Osteoblast (primary cell): ENCODE data around the gene MAPK7. TPM values are rescaled to one million over a fixed set of nuclear protein-coding genes. Genes with fewer than 3 reads are reported as not detected.

Experiments
- DNase-seq: peaks from one replicate; pipeline ENCODE4 v3.0.0; 2011; ENCODE audit warnings: low spot score, mixed read lengths; ENCODE audit not compliant: insufficient read length; ENCODE audit errors: missing footprints
- H2AFZ ChIP-seq: 2 replicates; pipeline ENCODE4 v1.6.0; 2011; ENCODE audit warnings: mild to moderate bottlenecking, low read length
- H3K27ac ChIP-seq: 2 replicates; pipeline ENCODE4 v1.5.1; 2011; ENCODE audit warnings: mild to moderate bottlenecking, low read depth, low read length, moderate library complexity
- H3K27me3 ChIP-seq: 2 replicates; pipeline ENCODE4 v1.6.0; 2012; ENCODE audit warnings: mild to moderate bottlenecking, control low read depth, inconsistent platforms, low read length, moderate library complexity; ENCODE audit not compliant: insufficient read depth
- H3K36me3 ChIP-seq: 2 replicates; pipeline ENCODE4 v1.5.1; 2011; ENCODE audit warnings: mild to moderate bottlenecking, low read length, control low read depth, moderate library complexity; ENCODE audit not compliant: insufficient read depth
- H3K4me1 ChIP-seq: 2 replicates; pipeline ENCODE4 v1.5.1; 2011; ENCODE audit warnings: mild to moderate bottlenecking, low read length, control low read depth, moderate library complexity; ENCODE audit not compliant: insufficient read depth
- H3K4me2 ChIP-seq: 2 replicates; pipeline ENCODE4 v1.6.0; 2011; ENCODE audit warnings: mild to moderate bottlenecking, low read length; ENCODE audit not compliant: insufficient read depth
- H3K4me3 ChIP-seq: fragments of 200-600 bp; sonication (generic); 3 replicates; pipeline ENCODE4 v1.5.1; 2012; ENCODE audit warnings: mild to moderate bottlenecking, low read length, inconsistent platforms; ENCODE audit not compliant: insufficient read depth
- H3K79me2 ChIP-seq: 2 replicates; pipeline ENCODE4 v1.6.0; 2012; ENCODE audit warnings: mild to moderate bottlenecking, low read length, control low read depth, inconsistent platforms; ENCODE audit not compliant: insufficient read depth
- H3K9me3 ChIP-seq: 2 replicates; pipeline ENCODE4 v1.5.1; 2011; ENCODE audit warnings: low read depth, low read length, control low read depth
- H4K20me1 ChIP-seq: 2 replicates; pipeline ENCODE4 v1.6.0; 2012; ENCODE audit warnings: mild to moderate bottlenecking, low read length, control low read depth; ENCODE audit not compliant: insufficient read depth
- total RNA-seq: library from RNA; depleted of rRNA; stranded (reverse); fragments of >200 nt; gene quantifications from 2 replicates; pipeline ENCODE4 v1.2.3, GENCODE V29; 2012
- TF ChIP-seq, protein P1 (sequence below): IDR thresholded peaks from 2 replicates; pipeline ENCODE4 v1.5.1; 2011; ENCODE audit warnings: mild to moderate bottlenecking, low read depth, low read length, moderate library complexity; ENCODE audit errors: extremely low read depth

The MAPK7 gene
- total RNA-seq, 1 donor: 12.7 TPM

DNA sequence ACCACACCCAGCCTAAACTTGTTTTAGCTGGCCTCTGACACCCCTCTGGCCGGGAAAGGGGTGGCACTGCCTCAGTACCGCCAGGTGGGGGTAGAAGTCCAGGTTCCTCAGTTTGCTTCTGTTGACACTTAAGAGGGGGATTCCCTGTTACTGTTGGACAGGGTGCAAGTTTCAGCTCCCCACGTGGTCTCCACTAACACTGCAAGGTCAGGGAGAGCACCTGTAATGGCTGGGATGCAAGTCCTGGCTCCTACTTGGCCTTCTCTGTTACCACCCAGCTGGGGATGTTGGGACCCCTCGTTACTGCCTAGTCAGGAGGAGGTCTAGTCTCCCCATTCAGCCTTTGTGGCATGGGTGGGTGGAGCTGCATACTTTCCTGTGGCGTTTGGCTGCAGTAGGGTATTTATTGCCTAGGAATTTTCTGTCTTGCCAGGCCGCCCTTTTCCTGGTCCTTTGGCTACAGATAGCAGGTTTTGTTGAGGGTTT, 19.3 kb downstream of the MAPK7 start:
- H2AFZ ChIP-seq: no peak overlapping the region
- TF ChIP-seq, protein P1, sequence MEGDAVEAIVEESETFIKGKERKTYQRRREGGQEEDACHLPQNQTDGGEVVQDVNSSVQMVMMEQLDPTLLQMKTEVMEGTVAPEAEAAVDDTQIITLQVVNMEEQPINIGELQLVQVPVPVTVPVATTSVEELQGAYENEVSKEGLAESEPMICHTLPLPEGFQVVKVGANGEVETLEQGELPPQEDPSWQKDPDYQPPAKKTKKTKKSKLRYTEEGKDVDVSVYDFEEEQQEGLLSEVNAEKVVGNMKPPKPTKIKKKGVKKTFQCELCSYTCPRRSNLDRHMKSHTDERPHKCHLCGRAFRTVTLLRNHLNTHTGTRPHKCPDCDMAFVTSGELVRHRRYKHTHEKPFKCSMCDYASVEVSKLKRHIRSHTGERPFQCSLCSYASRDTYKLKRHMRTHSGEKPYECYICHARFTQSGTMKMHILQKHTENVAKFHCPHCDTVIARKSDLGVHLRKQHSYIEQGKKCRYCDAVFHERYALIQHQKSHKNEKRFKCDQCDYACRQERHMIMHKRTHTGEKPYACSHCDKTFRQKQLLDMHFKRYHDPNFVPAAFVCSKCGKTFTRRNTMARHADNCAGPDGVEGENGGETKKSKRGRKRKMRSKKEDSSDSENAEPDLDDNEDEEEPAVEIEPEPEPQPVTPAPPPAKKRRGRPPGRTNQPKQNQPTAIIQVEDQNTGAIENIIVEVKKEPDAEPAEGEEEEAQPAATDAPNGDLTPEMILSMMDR: no peak

DNA sequence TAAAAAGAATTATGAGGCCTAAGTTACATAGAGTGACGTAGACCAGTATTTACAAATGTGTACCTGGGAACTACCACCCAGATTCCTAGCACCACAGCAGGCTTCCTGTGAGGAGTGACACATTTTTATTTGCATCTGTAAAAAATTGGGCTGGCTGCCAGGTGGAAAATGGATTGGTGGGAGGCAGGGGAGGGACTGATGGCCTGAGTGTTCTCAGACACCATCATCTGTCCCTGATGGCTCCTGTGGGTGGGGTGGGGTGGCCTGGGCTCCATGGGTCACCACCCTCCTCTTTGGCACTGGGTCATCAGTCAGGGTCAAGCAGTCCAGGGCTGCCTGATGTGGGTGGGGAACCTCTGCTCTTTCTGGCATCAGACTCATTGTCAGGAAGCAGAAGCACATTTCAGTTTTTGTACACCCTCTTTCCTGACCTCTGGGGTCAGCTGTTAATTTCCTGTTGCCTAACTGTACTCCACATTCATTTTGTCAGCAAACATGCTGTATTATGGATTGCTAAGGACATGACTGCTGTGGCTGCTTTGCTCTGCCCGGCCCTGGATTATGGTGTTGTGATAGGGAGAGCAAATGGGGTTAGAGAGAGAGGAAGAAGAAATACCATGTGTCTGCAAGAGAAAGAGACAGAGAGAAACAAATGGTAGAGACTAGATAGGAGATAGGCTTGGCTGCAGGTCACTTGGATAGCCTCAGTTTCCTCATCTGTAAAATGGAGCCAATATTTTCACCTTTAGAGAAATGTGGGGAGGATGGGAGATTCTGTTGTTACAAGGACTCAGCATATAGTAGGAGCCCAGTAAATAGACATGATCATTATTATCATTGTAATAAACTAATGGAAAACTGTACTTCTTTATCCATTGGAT, 20.2 kb downstream of the MAPK7 start:
- Histone ChIP-seq H3K4me2 (no peak overlapping the region), H2AFZ (peak overlapping the region; percentile 42), H3K4me3 (no peak overlapping the region), H3K79me2 (no peaks in the 10 kb centered on the region), H3K9me3 (no peaks in the 10 kb centered on the region), H3K4me1 (peaks cover 8% of the 10 kb centered on the region), H3K27me3 (no peaks in the 10 kb centered on the region), H3K27ac (no peak overlapping the region), H3K36me3 (no peaks in the 10 kb centered on the region), H4K20me1 (no peaks in the 10 kb centered on the region)
- TF ChIP-seq, protein P1: no peak
- peak; percentile 43 for DNase-seq

More for the DNA sequence above, 19.3 kb downstream of the MAPK7 start:
- Histone ChIP-seq H3K4me2 (no peak overlapping the region), H3K4me1 (peaks cover 8% of the 10 kb centered on the region), H3K9me3 (no peaks in the 10 kb centered on the region), H3K4me3 (no peak overlapping the region), H4K20me1 (no peaks in the 10 kb centered on the region), H3K27ac (no peak overlapping the region), H3K36me3 (no peaks in the 10 kb centered on the region), H3K27me3 (no peaks in the 10 kb centered on the region), H3K79me2 (no peaks in the 10 kb centered on the region)
- no peak for DNase-seq

DNA sequence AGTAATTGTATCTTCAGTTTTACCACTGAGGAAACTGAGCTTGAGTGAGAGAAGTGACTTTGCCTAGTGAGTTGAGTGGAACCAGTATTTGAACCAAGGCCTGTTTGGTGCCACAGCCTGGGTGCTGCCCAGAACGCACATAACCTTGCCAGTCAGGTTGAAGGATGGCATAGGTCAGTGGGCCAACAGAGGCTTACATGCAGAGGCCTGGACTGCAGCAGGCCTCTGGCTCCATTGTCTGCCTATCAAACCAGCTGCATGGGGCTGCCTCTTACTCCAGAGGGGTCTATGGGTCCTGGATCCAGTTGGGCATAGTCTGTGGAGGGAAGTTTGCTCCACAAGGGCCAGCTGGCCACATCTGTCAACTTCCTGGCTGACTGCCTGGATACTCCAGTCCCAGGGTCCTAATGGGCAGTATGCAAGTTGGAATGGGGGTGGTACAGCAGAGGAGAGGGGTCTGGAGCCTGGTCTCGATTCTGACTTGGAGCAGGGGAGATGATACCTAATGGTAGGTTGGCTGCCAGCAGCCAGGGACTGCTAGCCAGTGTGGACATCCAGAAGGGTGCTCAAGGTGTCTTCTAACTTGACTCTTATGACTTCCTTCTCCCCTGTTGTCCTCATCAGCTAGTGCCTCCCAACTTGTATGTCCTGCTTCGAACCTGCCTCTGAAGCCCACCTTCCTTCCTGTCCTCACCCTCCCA, 21.6 kb downstream of the MAPK7 start:
- TF ChIP-seq, protein P1: no peak
- H3K27ac ChIP-seq: no peak overlapping the region
- no peak overlapping the region for H3K4me2 ChIP-seq
- H2AFZ ChIP-seq: no peak overlapping the region
- H3K4me3 ChIP-seq: no peak overlapping the region
- H3K36me3 ChIP-seq: no peaks in the 10 kb centered on the region
- no peak for DNase-seq
- peaks cover 8% of the 10 kb centered on the region for H3K4me1 ChIP-seq
- H3K9me3 ChIP-seq: no peaks in the 10 kb centered on the region
- no peaks in the 10 kb centered on the region for H4K20me1 ChIP-seq
- H3K27me3 ChIP-seq: no peaks in the 10 kb centered on the region
- no peaks in the 10 kb centered on the region for H3K79me2 ChIP-seq
